HepG2 (cell line): Measurements from ENCODE around the gene TAF11L4. TPM values are rescaled to one million over a fixed set of nuclear protein-coding genes. Genes with fewer than 3 reads are reported as not detected.

Experiments
- ATAC-seq: fragments of 200-7000 bp; cut with Tn5 transposase; 3 replicates; pipeline ENCODE4 v1.9.1; 2020; ENCODE audit warnings: mild to moderate bottlenecking, moderate library complexity
- BruUV-seq: library from RNA; stranded (reverse); fragments of 400-500 nt; replicated peaks from 2 replicates; lab custom pipeline; 2021; lab: Mats Ljungman, UMichigan
- CTCF ChIA-PET: fragments of 300-600 bp; formaldehyde crosslinking; extraction: SDS; loops from one replicate; lab custom pipeline; 2021; ENCODE audit warnings: low total read pairs, inconsistent platforms, low intra/inter-chr PET ratio; lab: Yijun Ruan, JAX
- POLR2A ChIA-PET: fragments of 350-600 bp; sonication (Branson Sonifier 250); formaldehyde crosslinking; loops from one replicate; lab custom pipeline; 2020; ENCODE audit warnings: antibody characterized with exemption, inconsistent platforms; lab: Yijun Ruan, JAX
- DNase-seq: peaks from one replicate; pipeline ENCODE4 v3.0.0-alpha.2; 2015; ENCODE audit warnings: low spot score
- FAIRE-seq: peaks from 3 replicates; lab custom pipeline; 2011; peaks lifted over from hg19 to GRCh38; lab: Jason Lieb, UNC
- H2AFZ ChIP-seq: one replicate; pipeline ENCODE4 v1.6.1; 2011; ENCODE audit warnings: low read length, inconsistent platforms
- H3K27ac ChIP-seq: fragments of 300-600 bp; 3 replicates; pipeline ENCODE4 v1.8.0; 2011; ENCODE audit warnings: mixed run types, mild to moderate bottlenecking, mixed read lengths, low read length, inconsistent platforms; ENCODE audit not compliant: insufficient read depth; ENCODE audit errors: extremely low read length
- H3K27me3 ChIP-seq, 2 experiments: fragments of 200-600 bp in 1 of 2; 2 replicates in 1 of 2; 3 replicates in 1 of 2; pipeline versions ENCODE4 v1.6.0 to v1.8.0; 2011; ENCODE audit warnings: low read length in 2 of 2, mild to moderate bottlenecking in 2 of 2, moderate library complexity in 2 of 2, inconsistent platforms in 1 of 2; ENCODE audit not compliant: insufficient read depth in 2 of 2, control insufficient read depth in 1 of 2
- H3K36me3 ChIP-seq, 2 experiments: fragments of 200-600 bp in 1 of 2; replicated peaks in 1 of 2; 2 replicates in 1 of 2; 3 replicates in 1 of 2; pipeline versions ENCODE4 v1.5.1 to v1.8.0; 2011; ENCODE audit warnings: low read length in 2 of 2, inconsistent platforms in 1 of 2; ENCODE audit not compliant: insufficient read depth in 2 of 2, control insufficient read depth in 1 of 2
- H3K4me1 ChIP-seq: 2 replicates; pipeline ENCODE4 v1.5.1; 2012; ENCODE audit warnings: low read length, inconsistent platforms; ENCODE audit not compliant: insufficient read depth
- H3K4me2 ChIP-seq: 2 replicates; pipeline ENCODE4 v1.6.0; 2011; ENCODE audit warnings: low read depth, low read length, inconsistent platforms
- H3K4me3 ChIP-seq, 3 experiments: fragments of 200-600 bp in 1 of 3; sonication (generic), shearing (Covaris generic) in 1 of 3; replicated peaks in 1 of 3; 2 replicates each; pipeline ENCODE4 v1.5.1; 2011 to 2016; ENCODE audit warnings: low read length in 3 of 3, inconsistent platforms in 2 of 3, low read depth in 2 of 3, mild to moderate bottlenecking in 2 of 3, control low read depth in 1 of 3, mixed read lengths in 1 of 3; ENCODE audit not compliant: insufficient read depth in 1 of 3
- H3K79me2 ChIP-seq: one replicate; pipeline ENCODE4 v1.6.1; 2011; ENCODE audit warnings: low read length, inconsistent platforms; ENCODE audit not compliant: insufficient read depth
- H3K9ac ChIP-seq: 2 replicates; pipeline ENCODE4 v1.6.0; 2011; ENCODE audit warnings: mild to moderate bottlenecking, low read depth, low read length, inconsistent platforms; ENCODE audit not compliant: insufficient read depth
- H3K9me3 ChIP-seq: 2 replicates; pipeline ENCODE4 v1.5.1; 2012; ENCODE audit warnings: mild to moderate bottlenecking, low read length
- H4K20me1 ChIP-seq: 2 replicates; pipeline ENCODE4 v1.6.0; 2011; ENCODE audit warnings: inconsistent platforms, mild to moderate bottlenecking, low read length, moderate library complexity; ENCODE audit not compliant: insufficient read depth
- ELF4 ChIP-seq: sonication (generic); formaldehyde crosslinking; IDR thresholded peaks from 2 replicates; pipeline ENCODE4 v1.5.0; 2020; ENCODE audit warnings: missing genetic modification reagents, mild to moderate bottlenecking, moderate library complexity, borderline replicate concordance
- FOXA3 ChIP-seq: IDR thresholded peaks from 2 replicates; pipeline ENCODE4 v1.6.1; 2016; ENCODE audit warnings: missing genetic modification reagents, missing compliant biosample characterization
- HNRNPLL ChIP-seq: fragments of 200-400 bp; formaldehyde crosslinking; IDR thresholded peaks from 2 replicates; pipeline ENCODE4 v1.6.1; 2017; ENCODE audit warnings: mild to moderate bottlenecking, low read depth, low read length; ENCODE audit not compliant: poor library complexity, severe bottlenecking
- NCOA5 ChIP-seq: sonication (generic); formaldehyde crosslinking; IDR thresholded peaks from 2 replicates; pipeline ENCODE4 v1.4.0; 2020; ENCODE audit warnings: missing genetic modification reagents
- NFE2 ChIP-seq: sonication (generic); formaldehyde crosslinking; IDR thresholded peaks from 2 replicates; pipeline ENCODE4 v1.4.0; 2020; ENCODE audit warnings: missing genetic modification reagents
- POGZ ChIP-seq: sonication (generic); formaldehyde crosslinking; IDR thresholded peaks from 2 replicates; pipeline ENCODE4 v1.4.0; 2020; ENCODE audit warnings: mild to moderate bottlenecking, missing genetic modification reagents
- SALL2 ChIP-seq: sonication (generic); formaldehyde crosslinking; IDR thresholded peaks from 2 replicates; pipeline ENCODE4 v1.8.1; 2023; ENCODE audit warnings: mild to moderate bottlenecking, missing genetic modification reagents, inconsistent platforms
- THAP7 ChIP-seq: sonication (generic); formaldehyde crosslinking; IDR thresholded peaks from 2 replicates; pipeline ENCODE4 v1.8.1; 2023; ENCODE audit warnings: mild to moderate bottlenecking, missing genetic modification reagents
- TSC22D2 ChIP-seq: sonication (generic); formaldehyde crosslinking; IDR thresholded peaks from 2 replicates; pipeline ENCODE4 v1.5.1; 2020; ENCODE audit warnings: missing genetic modification reagents, mild to moderate bottlenecking, borderline replicate concordance
- ZNF234 ChIP-seq: sonication (generic); formaldehyde crosslinking; conservative IDR thresholded peaks from 2 replicates; pipeline ENCODE4 v1.5.1; 2020; ENCODE audit warnings: mild to moderate bottlenecking, missing genetic modification reagents
- ZNF24 ChIP-seq: fragments of 450-650 bp; IDR thresholded peaks from 2 replicates; pipeline ENCODE4 v1.6.1; 2017; ENCODE audit warnings: antibody characterized with exemption, mild to moderate bottlenecking
- ZNF543 ChIP-seq: sonication (generic); formaldehyde crosslinking; IDR thresholded peaks from 2 replicates; pipeline ENCODE4 v1.4.0; 2020; ENCODE audit warnings: mild to moderate bottlenecking, missing genetic modification reagents
- ZNF619 ChIP-seq: sonication (generic); formaldehyde crosslinking; IDR thresholded peaks from 2 replicates; pipeline ENCODE4 v1.4.0; 2020; ENCODE audit warnings: mild to moderate bottlenecking, missing genetic modification reagents
- WGBS: methylation state at CpG from one replicate; pipeline ENCODE4 v1.1.6; 2017; ENCODE audit warnings: low lambda C conversion rate; 5-methylcytosine and 5-hydroxymethylcytosine counted together
- in situ Hi-C: cut with HindIII; loops from 2 replicates; pipeline ENCODE4 v1.10.0; 2017; ENCODE audit warnings: low pct_unique_long_range_greater_than_20kb; ENCODE audit not compliant: extremely low pct_ligation_motif_present
- intact Hi-C: fragments of 100-400 bp; cut with micrococcal nuclease; formaldehyde crosslinking; loops from one replicate; pipeline ENCODE4 v1.10.0; 2022; ENCODE audit not compliant: unreplicated experiment
- polyA plus RNA-seq, 8 experiments: library from polyadenylated mRNA; depleted of rRNA in 3 of 8; stranded (reverse) in 7 of 8; unstranded in 1 of 8; fragments of >200 nt; fragmentation: Illumina TruSeq in 4 of 8; extraction: Trizol in 4 of 8; gene quantifications; 2 replicates each; pipeline versions ENCODE4 v1.2.1 to v1.2.3, GENCODE V29; 2011 to 2016; ENCODE audit warnings: low read depth in 4 of 8, missing spikeins in 1 of 8, mixed read lengths in 1 of 8; ENCODE audit not compliant: insufficient read depth in 1 of 8
- total RNA-seq, 5 experiments: library from RNA; depleted of rRNA; stranded (reverse); fragments of >200 nt; fragmentation: Illumina TruSeq; extraction: Trizol; gene quantifications; 2 replicates each; pipeline ENCODE4 v1.2.3, GENCODE V29; 2016; ENCODE audit warnings: low read depth in 1 of 5
- TF ChIP-seq, protein P1 (sequence below): sonication (generic); formaldehyde crosslinking; IDR thresholded peaks from 2 replicates; pipeline ENCODE4 v1.4.0; 2020; ENCODE audit warnings: missing genetic modification reagents
- TF ChIP-seq, protein P2 (sequence below): sonication (generic); formaldehyde crosslinking; IDR thresholded peaks from 2 replicates; pipeline ENCODE4 v1.4.0; 2020; ENCODE audit warnings: missing genetic modification reagents, mild to moderate bottlenecking, borderline replicate concordance

TAF11L4 gene
- total and polyA plus RNA-seq, 2 of the 13 experiments (the other 11 are each of a cell fraction or from before 2014, with no cell fraction given), result not detected

DNA sequence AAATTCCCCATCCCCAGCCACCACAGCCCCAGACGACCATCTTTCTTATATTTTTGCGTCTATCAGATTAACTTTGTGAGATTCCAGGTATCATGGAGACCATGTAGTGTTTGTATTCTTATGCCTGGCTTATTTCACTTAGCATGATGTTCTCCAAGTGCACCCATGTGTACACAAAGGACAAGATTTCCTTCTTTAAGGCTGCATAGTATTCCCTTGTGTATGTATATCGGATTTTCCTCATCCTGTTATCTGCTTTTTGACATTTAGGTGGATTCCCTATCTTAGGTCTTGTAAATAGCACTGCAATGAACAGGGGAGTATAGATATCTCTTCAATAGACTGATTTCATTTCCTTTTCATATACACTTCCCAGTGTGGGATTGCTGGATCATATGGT, 28.8 kb upstream of the TAF11L4 start:
- H3K36me3 ChIP-seq, result no peaks in the 10 kb centered on the region
- H3K4me3 ChIP-seq, result no peak overlapping the region
- H3K79me2 ChIP-seq, result no peaks in the 10 kb centered on the region
- no peaks in the 10 kb centered on the region for H3K9me3 ChIP-seq
- no peak overlapping the region for H2AFZ ChIP-seq
- in situ Hi-C loops (no loop called here), intact Hi-C loops (no loop called here)
- H3K4me2 ChIP-seq, result no peak overlapping the region
- 10% methylated on average over 3 of the region's 3 CpGs for whole genome bisulfite sequencing
- no peak for ATAC-seq
- CTCF ChIA-PET, result no interaction called here
- H3K27me3 ChIP-seq, result no peaks in the 10 kb centered on the region
- TF ChIP-seq TSC22D2 (CRISPR knock-in tag) (no peak), NCOA5 (no peak), ZNF619 (no peak), NFE2 (no peak), FOXA3 (CRISPR knock-in tag) (no peak), THAP7 (no peak), HNRNPLL (no peak), POGZ (CRISPR knock-in tag) (no peak), SALL2 (CRISPR knock-in tag) (no peak), ELF4 (CRISPR knock-in tag) (no peak), ZNF24 (no peak), ZNF234 (CRISPR knock-in tag) (no peak), ZNF543 (CRISPR knock-in tag) (no peak)
- TF ChIP-seq, protein P1, sequence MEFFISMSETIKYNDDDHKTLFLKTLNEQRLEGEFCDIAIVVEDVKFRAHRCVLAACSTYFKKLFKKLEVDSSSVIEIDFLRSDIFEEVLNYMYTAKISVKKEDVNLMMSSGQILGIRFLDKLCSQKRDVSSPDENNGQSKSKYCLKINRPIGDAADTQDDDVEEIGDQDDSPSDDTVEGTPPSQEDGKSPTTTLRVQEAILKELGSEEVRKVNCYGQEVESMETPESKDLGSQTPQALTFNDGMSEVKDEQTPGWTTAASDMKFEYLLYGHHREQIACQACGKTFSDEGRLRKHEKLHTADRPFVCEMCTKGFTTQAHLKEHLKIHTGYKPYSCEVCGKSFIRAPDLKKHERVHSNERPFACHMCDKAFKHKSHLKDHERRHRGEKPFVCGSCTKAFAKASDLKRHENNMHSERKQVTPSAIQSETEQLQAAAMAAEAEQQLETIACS (CRISPR knock-in tag), result no peak
- TF ChIP-seq, protein P2, sequence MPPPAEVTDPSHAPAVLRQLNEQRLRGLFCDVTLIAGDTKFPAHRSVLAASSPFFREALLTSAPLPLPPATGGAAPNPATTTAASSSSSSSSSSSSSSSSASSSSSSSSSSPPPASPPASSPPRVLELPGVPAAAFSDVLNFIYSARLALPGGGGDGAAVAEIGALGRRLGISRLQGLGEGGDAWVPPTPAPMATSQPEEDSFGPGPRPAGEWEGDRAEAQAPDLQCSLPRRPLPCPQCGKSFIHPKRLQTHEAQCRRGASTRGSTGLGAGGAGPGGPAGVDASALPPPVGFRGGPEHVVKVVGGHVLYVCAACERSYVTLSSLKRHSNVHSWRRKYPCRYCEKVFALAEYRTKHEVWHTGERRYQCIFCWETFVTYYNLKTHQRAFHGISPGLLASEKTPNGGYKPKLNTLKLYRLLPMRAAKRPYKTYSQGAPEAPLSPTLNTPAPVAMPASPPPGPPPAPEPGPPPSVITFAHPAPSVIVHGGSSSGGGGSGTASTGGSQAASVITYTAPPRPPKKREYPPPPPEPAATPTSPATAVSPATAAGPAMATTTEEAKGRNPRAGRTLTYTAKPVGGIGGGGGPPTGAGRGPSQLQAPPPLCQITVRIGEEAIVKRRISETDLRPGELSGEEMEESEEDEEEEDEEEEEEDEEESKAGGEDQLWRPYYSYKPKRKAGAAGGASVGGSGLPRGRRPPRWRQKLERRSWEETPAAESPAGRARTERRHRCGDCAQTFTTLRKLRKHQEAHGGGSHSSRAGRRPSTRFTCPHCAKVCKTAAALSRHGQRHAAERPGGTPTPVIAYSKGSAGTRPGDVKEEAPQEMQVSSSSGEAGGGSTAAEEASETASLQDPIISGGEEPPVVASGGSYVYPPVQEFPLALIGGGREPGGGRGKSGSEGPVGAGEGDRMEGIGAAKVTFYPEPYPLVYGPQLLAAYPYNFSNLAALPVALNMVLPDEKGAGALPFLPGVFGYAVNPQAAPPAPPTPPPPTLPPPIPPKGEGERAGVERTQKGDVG (CRISPR knock-in tag), result no peak
- TF ChIP-seq, all 625 proteins: peak for 0
- Histone ChIP-seq H3K9ac (no peak overlapping the region), H3K27ac (no peak overlapping the region), H3K4me1 (no peaks in the 10 kb centered on the region), H4K20me1 (no peaks in the 10 kb centered on the region)
- BruUV-seq, result no TSS peak
- POLR2A ChIA-PET, result no interaction called here
- FAIRE-seq, result no peak
- DNase-seq, result no peak
